GM19438 (cell line): ENCODE results near the gene CFAP97.
A peak's percentile ranks its signal among the peaks of the same experiment; 100 is the strongest.
"Not testable (repeated sequence)": the region's sequence is repeated elsewhere in the genome, so short reads cannot be mapped to it uniquely, and the experiment has no call there.

Source experiments
- ATAC-seq: cut with Tn5 transposase; IDR thresholded peaks from one replicate; pipeline ENCODE4 v1.9.1; 2021; ENCODE audit warnings: low read depth; ENCODE audit not compliant: unreplicated experiment

The CFAP97 gene

DNA sequence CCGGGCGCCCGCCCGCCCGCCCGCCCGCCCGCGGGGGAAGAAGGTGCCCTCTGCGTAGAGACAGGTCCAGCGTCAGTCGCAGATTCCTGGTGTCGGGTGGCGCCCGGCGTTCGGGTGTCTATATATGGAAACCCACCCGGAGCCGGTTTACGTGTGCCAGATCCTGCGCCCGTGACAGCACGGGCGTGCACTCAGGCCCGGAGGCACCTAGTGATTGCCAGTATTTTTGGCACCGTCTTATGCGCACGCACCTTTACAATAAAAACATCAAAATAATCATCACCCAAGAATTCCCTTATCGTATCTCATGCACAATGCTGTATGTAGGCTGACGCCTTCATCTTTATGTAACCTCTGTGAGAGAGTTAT is 60.2 kb downstream of the CFAP97 start:
- ATAC-seq, result peak; percentile 15

DNA sequence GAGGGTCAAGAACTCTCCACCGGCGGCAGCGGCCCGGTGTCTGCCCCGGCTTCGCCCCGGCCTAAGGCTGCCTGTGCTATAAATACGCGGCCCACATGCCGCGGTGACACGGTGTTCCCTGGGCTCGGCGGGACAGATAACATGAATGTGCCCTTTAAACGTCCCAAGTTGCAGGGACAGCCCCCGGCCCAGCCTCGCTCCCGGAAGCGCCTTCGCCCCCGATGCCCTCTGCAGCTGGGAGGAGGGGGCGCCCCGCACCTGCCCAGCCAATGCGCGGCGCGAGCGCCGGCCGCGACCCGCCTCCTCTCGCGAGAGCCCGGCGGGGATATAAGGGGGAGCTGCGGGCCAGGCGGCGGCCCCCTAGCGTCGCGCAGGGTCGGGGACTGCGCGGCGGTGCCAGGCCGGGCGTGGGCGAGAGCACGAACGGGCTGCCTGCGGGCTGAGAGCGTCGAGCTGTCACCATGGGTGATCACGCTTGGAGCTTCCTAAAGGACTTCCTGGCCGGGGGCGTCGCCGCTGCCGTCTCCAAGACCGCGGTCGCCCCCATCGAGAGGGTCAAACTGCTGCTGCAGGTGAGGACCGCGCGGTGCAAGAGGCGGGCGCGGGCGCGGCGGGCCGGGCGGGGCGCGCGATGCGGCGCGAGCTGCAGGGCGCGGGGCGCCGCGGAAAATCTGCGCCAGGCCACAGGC is 60.7 kb downstream of the CFAP97 start, which contains the start of gene SLC25A4:
SLC25A4 (plus strand) TSS at position 355 of the 689 bp plus-strand sequence; CDS start at position 462, 107 bp downstream.
- ATAC-seq, result peak; percentile 98

DNA sequence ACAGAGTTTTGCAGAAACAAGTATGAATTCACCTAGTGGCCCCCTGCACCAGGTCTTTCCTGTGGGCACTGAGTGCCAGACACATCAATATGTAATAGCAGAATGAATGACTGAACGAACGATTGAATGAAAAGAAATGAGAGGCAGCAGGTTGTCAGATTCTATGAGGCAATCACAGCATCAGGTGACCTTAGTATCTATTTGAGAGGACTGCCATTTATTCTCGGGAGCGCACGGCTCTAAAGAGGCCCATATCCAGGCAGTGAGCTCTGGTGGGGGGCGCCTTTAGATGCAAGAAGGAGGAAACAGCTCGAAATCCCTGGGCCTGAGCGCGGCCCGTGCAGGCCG is 61.3 kb downstream of the CFAP97 start:
- no peak for ATAC-seq

DNA sequence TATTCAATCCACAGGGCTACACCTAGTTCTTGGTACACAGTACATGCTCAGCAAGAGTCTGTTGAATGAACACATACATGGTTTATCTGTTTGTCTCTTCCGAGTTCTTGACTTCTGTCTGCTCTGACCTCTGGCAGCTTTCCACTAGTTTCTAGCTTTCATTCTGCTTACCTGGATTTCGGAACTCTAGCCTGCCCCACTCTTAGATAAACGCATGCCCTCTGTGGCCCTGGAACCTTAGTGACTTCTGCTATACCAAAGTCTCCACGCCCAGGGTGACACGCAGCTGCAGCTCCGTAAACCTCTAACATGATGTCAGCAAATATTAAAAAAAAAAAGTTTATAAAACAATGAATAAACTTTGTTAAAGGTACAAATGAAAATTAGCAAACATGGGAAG is 62.0 kb downstream of the CFAP97 start:
- no peak for ATAC-seq

DNA sequence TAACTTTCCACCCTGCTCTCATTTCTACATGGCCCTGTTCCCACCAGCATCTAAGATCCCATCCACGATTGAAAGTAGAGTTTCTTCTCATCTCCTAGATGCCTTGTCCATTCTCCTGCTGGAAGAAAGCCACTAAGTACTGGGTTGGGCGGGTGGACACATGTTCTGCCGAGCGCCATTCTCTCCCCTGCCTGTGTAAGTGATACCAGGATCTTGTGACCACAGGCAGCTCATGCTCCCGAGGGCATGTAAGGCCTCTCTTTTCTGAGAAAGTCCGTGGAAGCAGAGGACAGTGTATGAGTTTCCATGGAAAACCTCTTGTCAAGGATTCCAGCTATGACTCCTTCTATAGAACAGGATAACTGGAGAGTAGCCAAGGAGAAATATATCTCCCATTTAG is 64.1 kb downstream of the CFAP97 start:
- no peak for ATAC-seq

DNA sequence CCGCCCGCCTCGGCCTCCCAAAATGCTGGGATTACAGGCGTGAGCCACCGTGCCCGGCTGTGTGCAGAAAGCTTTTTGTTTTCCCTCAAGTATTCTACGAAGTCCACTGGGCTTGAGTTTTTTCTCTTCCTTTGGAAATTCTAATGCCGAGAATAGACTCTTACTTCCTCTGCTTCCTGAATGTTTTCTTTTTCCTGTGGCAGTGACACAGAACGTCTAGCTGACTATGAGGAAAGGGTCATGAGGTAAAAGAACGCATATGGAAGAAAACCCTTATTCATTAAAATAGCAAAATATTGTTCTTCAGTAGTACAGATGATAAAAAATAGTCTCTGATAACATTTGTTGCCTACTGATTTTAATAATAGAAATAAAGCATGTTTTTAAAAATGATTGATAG is 65.6 kb downstream of the CFAP97 start:
- no peak for ATAC-seq

DNA sequence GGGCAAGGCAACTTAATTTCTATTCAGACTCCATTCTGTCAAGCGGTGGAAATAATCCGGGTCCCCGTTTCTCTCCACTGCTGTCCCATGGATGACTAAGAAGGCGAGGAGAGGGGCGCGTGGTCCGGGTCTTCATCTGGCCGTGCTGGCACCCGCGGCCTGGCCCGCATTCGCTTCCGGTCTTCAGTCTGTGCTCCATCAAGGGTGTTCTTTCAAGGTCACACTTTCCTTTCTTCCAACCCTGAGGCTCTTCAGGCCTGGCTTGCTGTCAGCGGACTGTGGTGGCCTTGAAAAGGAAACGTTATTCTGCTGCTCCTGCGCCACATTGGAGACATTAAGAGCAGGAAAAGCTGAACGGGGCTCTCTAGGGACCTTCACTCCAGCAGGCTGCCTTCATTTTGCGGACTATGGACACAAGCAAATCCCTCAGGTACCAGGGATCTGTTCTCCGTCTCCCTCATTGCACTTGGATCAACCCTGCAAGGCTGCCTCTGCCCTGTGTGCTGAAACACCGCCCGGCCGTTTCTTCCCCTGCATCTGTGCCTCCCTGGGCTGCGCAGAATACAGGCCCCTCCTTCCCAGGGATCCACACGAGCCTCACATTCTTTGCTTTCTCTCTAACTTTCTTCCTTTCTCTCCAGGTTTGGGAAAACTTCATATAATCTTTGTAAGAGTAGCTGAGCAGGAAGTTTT is 66.4 kb downstream of the CFAP97 start:
- ATAC-seq, result no peak

DNA sequence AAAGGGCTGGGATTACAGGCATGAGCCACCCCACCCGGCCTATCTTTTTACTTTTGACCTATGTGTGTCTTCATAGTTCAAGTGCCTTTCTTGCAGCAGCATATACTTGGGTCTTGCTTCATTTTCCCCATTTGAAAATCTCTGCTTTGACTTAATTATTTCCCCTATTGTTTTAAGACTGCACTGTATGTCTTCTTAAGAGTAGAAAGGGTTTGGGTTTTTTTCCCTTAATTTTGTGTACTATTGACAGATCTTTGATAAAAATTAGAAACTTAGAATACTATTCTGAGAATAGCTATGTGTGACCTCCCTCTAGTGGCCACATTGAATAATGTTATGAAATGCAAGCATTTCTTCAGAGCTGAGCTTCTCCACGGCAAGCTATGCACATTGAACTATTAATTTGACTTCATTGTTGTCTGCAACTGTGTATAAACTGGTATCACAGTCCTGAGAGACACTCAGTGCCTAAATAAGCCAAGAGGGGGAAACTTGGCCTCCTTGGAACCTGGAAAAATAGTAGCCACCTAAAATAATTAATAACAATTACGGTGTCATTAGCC is 69.4 kb downstream of the CFAP97 start:
- peak; percentile 84 for ATAC-seq

DNA sequence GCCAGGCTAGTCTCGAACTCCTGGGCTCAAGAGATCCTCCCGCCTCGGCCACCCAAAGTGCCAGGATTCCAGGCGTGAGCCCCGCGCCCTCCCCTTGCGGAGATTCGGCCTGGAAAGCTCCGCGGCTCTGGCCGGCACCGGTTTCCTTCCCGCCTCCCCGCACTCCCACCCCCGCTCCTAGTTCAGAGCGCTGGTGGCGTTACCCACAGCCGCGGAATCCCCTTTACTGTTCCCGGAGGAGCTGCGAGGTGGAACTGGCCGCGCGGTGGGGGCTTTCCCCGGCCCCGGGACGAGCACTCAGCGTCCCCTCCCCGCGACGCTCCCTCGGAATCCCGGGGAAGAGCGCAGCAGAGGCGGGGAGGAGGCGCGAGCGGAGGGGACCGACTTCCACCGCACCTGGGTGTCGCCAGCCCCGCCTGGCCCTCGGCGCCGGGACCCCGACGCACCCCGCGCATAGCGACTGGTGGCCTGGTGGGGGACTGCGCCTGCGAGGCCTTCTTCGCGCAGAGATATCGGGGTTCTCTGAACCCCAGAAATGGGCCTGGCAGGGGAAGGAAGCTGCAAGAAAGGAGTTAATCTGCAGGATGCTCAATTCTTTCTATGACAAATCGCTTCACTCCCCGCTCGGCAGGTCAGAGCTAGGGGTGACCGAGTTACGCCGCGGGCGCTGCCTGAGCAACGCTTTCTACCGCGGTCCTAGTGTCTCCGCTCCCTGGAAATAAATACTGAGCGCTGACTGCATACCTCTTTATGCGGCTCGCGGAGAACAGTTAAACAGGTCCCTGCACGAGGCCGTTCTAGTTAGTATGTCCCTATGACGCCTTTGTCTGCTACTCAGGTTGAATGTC is 75.3 kb downstream of the CFAP97 start:
- ATAC-seq, result no peak

DNA sequence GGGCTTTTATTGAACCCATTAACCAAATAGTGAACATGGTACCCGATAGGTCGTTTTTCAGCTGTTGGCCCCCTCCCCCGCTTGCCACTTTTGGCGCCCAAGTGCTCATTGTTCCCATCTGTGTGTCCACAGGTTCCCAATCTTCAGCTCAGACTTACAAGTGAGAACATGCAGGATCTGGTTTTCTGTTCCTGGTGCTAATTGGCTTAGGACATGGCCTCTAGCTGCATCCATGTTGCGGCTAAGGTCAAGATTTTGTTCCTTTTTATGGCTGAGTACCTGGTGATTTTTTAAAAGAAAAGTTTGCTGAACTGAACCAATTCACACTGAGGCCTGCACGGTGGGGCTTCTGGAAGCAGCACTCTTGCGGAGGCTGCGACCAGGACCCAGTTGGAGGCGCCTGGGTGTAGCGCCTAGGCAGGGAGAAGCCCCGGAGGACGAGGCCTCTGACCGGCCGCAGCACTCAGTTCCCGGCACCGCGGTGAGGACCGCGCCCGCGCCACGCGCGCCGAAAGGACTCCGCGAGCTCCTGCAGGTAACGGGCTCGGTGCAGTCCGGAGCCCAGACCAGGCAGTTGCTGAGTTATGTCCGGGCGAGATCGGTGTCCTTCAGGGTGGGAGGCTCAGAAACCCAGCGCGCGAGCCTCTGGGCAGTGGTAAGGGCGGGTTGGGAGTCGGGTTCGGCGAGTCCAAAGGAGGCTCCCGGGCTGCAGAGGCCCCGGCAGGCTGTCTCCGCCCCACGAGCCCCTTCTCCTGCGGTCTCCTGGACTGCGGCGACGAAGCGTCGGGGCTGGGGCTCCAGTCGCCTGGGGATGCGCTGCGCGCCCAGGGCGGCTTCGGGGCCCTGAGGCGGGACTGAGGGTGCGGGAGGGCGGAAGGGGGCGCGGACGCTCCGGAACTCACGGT is 76.5 kb downstream of the CFAP97 start:
- ATAC-seq, result no peak

DNA sequence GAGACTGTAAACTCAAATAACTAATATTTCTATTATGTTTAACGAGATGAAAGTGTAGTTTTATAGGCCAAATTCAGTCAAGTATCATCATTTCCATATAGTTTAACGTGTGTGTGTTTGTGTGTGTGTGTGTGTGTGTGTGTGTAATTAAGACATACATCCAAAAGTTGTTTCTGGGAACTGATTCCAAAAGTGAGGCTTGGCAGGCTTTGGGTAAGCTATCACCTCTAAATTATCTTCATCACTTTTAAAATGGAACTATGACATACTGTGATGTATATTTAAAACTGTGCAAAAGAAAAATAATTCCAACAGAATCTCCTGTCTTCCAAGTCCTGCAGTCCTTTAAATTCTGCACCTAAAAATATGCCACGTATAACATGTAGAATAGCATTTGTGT is 79.8 kb downstream of the CFAP97 start:
- no peak for ATAC-seq

DNA sequence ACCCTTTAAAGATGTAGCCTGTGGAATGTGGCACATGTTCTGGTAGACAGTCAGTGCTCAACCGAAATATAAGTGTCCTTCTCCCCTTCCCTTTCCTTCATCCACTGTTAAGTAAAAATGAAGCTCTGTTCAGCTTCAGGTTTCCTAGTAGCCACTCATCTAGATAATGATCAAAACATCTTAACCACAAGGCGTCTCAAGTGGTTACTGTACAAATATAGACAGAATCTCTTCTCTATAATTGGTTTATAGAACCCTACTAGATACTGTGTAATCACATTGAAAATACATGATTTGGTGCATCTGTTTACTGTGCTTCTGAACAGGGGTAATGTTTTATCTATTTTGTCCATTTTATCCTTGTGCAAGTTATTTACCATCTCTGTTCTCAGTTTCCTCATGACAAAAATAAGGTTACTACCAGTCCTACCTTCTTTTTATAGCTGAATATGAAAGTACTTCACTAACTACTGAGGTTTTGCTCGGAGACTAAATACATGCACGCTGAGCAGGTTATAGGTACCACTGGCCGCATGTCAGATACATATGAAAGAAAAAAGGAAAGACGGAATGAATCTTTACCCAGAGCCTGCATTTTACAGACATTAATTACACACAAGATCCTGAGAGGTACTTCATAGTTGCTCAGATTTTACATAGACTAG is 81.0 kb downstream of the CFAP97 start:
- no peak for ATAC-seq

DNA sequence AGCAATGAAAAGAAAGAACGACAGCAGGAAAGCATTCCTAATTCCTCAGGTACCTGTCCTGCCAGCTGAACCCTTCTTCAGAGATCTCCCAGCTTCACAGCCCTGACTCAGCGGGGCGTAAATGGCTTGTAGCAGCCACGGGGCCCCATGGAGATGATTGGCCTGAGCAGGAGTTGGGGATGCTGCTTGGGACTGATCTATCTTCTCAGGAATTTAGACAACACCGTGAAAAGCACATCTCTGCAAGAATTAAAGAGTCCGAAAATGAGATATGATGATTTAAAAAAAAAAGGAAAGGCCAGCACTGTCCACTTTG is 83.2 kb downstream of the CFAP97 start:
- no peak for ATAC-seq

DNA sequence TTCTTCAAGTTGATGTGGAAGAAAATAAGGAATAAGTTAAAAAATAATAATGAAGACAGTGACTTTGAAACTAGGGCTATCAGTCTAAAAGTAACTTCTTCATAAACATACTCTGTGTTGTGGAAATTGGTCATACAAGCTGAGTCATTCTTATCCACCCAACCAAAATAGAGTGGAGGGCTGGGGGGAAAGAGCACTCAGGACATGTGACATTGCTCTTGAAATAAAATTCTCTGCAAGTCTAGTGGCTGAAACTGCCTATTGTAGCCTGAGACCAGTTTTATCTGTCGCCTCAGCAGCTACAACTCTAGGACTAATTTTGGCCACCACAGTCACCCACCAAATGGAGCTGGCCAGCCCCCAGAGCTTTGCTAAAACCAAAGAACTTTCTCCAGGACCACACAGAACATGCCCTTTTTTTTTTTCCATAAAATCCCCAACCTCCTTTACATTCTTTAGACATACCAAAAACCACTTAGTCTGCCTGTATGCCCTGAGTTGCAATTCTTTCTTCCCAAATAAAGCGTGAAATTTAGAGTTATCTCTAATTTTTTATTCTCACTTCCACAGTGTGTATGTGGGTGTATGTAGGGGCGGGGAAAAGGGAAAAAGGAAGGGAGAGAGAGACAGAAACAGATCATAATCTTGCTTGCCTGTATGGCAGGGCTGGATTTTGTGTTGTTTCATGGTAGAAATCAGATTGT is 83.7 kb downstream of the CFAP97 start:
- ATAC-seq, result no peak

DNA sequence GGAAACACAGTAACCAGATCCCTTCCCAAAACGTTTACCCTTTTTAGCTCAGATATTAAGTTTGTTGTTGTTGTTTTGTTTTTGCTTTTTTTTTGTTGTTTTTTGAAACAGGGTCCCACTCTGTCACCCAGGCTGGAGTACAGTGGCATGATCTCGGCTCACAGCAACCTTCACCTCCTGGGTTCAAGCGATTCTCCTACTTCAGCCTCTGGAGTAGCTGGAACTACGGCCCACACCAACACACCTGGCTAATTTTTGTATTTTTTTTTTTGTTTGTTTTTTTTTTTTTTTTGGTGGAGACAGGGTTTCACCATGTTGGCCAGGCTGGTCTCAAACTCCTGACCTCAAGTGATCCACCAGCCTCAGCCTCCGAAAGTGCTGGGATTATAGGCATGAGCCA is 84.3 kb downstream of the CFAP97 start:
- ATAC-seq, result not testable (repeated sequence)

DNA sequence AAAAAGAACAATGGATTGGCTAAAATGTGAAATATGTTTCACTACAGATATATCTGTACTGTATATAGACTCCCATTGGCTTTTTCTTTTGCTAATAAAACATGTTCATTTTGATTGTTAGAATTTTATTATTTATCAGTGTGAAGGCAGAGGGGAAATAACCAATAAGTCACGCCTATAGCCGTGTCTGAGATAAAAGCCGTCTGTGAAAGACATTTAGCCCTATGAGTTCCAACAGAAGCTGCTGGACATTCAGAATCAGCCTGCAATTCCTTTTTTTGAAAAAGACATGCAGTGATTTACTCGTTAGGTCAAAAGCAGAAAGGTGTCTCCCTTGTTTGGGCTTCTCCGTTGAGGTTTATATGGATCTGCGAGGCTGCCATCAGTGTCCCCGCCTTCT is 84.9 kb downstream of the CFAP97 start:
- no peak for ATAC-seq

DNA sequence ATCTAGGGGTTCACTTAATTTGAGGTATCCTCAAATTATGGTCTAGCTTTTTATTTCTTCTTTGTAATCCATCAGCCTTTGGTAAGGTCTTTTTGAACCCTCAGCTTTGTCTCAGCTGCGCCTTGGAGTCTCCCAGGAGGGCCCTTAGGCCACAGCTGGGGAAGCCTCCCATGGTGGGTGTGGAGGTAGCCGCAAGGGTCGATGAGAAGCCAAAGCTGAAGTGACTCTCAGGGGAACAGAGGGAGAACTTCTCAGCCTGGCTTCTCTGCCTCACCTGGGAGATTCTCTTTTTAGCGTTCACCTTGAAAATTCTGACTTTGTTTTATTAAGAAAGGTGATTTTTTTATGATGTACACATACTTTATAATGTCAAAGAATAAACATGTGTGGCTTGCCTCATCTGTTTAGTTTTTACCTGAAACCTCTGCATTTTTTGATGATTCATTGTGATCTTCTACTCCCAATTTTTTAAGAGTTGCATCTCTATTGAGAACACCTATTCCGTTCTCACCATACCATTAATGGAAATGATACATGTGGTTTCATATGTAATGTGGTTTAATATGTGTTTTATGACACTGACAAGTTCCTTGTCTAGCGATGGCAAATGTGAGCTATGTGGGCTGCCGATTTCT is 86.4 kb downstream of the CFAP97 start:
- ATAC-seq, result no peak

DNA sequence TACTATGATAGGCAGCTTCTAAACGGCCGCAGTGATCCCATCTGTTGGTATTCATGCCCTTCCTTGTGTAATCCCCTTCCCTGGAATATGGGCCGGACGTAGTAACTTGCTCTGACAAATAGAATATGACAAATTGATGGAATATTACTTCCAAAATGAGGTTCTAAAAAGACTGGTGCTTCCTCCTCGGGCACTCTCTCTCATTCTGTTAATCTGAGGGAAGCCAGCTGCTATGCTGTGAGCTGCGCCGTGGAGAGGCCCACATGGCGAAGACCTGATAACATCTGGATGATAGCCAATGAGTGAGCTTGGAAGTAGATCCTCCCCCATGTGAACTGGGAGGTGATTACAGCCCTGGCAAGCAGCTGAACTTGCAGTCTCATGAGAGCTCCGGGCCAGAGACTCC is 88.0 kb downstream of the CFAP97 start:
- no peak for ATAC-seq

DNA sequence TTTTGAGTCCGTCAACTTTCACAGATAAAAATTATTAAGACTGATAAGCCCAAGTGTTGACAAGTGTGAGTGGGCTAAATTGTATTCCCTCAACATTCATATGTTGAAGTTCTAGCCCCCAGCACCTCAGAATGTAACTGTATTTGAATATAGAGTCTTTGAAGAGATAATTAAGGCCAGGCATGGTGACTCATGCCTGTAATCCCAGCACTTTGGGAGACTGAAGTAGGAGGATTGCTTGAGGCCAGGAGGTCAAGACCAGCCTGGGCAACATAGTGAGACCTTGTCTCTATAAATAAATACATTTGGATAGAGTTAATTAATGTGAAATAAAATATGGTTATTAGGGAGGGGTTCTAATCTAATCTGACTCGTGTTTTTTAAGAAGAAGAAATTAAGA is 90.5 kb downstream of the CFAP97 start:
- no peak for ATAC-seq
